Heart left ventricle (tissue), 13 donors: Measurements from ENCODE around the gene PCSK6.

ENCODE experiments used
- CTCF ChIP-seq, 12 donors: fragments of 200-600 bp; sonication (generic) in 4 of 12; IDR thresholded peaks; one replicate each; pipeline versions ENCODE4 v1.5.0 to v1.8.0; 2018 to 2022; ENCODE audit warnings: antibody characterized with exemption in 12 of 12, mild to moderate bottlenecking in 5 of 12
- POLR2A ChIP-seq, 2 donors: fragments of 450-650 bp; IDR thresholded peaks; one replicate each; pipeline ENCODE4 v1.6.1; 2017; ENCODE audit warnings: antibody characterized with exemption in 2 of 2, mild to moderate bottlenecking in 2 of 2, moderate library complexity in 2 of 2
- donor health status: ischemic (EF 13 %, LVEDD 7.1; RV severe dilation, severe dysfunction).
- donor health status: DM: no; HTN: yes; CAD: no.
- donor health status: DM: no; HTN: no; CAD: no.
- donor health status: ischemic (EF 25% LVEDD 6.9; RV normal size, moderate dysfunction).
- donor health status: ischemic (EF 25% LVEDD 5.7; RV mildly dilated, moderate dysfunction).
- donor health status: ischemic (EF 35%, LVEDD 5.7; RV mildly dilated, moderate dysfunction).
- donor health status: nonischemic (EF 11% LVEDD 7.7; RV severe dilation, severe dysfunction).
- donor health status: DM: yes; HTN: yes; CAD: no.
- donor health status: PGD.
- donor health status: ischemic (EF 29% LVEDD 5.4; RV normal size, mild dysfunction).
- donor health status: nonischemic (EF 23%, LVEDD 6.1; RV moderate dilation, normal function).

DNA sequence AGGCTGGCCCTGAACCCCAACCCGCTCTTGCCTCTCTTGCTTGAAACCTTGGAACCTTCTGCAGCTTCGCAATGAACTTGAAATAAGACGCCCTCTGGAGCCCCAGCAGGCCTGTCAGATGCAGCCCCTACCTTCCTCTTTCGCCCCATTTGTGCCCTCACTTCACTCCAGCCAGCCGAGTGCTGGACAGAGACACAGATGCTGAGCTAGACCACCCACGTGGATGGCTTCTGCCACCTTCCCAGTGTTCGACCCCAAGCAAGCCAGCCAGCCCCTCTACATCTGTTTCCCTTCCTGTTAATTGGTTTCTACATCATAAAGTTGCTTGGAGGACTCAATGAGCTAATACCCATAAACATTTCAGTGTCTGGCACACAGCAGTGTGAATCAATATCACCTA is 170.7 kb downstream of the PCSK6 start:
- no peak for TF ChIP-seq CTCF (IDR thresholded peaks at IDR 0.05)
- TF ChIP-seq POLR2A (IDR thresholded peaks at IDR 0.05) = no peak
